NCI-H2081 (cell line): Measurements from ENCODE around the gene TARS3.

Source experiments
- DNase-seq, 2 experiments: peaks; one replicate each; lab custom pipeline; 2025; lab: John Stamatoyannopoulos, UW

TARS3 gene

GRCh38 chr15:101604124-101604874 is 120.0 kb downstream of the TARS3 start:
- no peak for DNase-seq
